Activated CD8-positive, alpha-beta memory T cell treated with anti-CD3 and anti-CD28 coated beads, Interleukin-2, amount 50 U/mL, for 1 hour (primary cell): ENCODE measurements around the gene DHX58.

Experiments
- DNase-seq: peaks from one replicate; pipeline ENCODE4 v3.0.0-alpha.2; 2020; ENCODE audit errors: extremely low read depth

The DHX58 gene

GRCh38 chr17:42129109-42129837, 16.8 kb upstream of the DHX58 start:
- no peak for DNase-seq

- no peak for DNase-seq
Measured at GRCh38 chr17:42127414-42127813, 14.9 kb upstream of the DHX58 start.

- DNase-seq, result no peak
Measured at GRCh38 chr17:42126836-42127235, 14.3 kb upstream of the DHX58 start.

- DNase-seq, result no peak
Measured at GRCh38 chr17:42125565-42125964, 13.1 kb upstream of the DHX58 start.

- no peak for DNase-seq
Measured at GRCh38 chr17:42124256-42124655, 11.7 kb upstream of the DHX58 start.

- DNase-seq, result no peak
Measured at GRCh38 chr17:42122371-42123303, 10.1 kb upstream of the DHX58 start, which contains the start of gene HSPB9. TSS of gene HSPB9 (plus strand) at chr17:42122804. CDS start at chr17:42122851, 47 bp downstream.

- no peak for DNase-seq
Measured at GRCh38 chr17:42120770-42121769, 8.6 kb upstream of the DHX58 start, which contains the start of gene KAT2A. TSS of gene KAT2A (minus strand) at chr17:42121367. CDS start at chr17:42121304, 63 bp downstream.

- DNase-seq, result no peak
Measured at GRCh38 chr17:42120161-42120769, 7.8 kb upstream of the DHX58 start.

- no peak for DNase-seq
Measured at GRCh38 chr17:42119301-42119700, 6.8 kb upstream of the DHX58 start.

- DNase-seq, result no peak
Measured at GRCh38 chr17:42118545-42118944, 6.0 kb upstream of the DHX58 start.

- no peak for DNase-seq
Measured at GRCh38 chr17:42118126-42118510, 5.6 kb upstream of the DHX58 start.

- DNase-seq, result no peak
Measured at GRCh38 chr17:42117397-42118125, 5.0 kb upstream of the DHX58 start.

- DNase-seq, result peak; percentile 68
Measured at GRCh38 chr17:42116705-42117396, 4.3 kb upstream of the DHX58 start.

- no peak for DNase-seq
Measured at GRCh38 chr17:42114118-42114517, 1.6 kb upstream of the DHX58 start.

GRCh38 chr17:42113293-42114069, 967 bp upstream of the DHX58 start:
- no peak for DNase-seq

GRCh38 chr17:42111871-42112551, 503 bp downstream of the DHX58 start:
- DNase-seq, result no peak

GRCh38 chr17:42111265-42111636, 1.3 kb downstream of the DHX58 start:
- DNase-seq, result no peak
